OCI-M1 (cell line): Measurements from ENCODE around the gene KCNH4.
A peak's percentile ranks its signal among the peaks of the same experiment; 100 is the strongest.

Experiments
- DNase-seq: peaks from one replicate; lab custom pipeline; 2025; lab: John Stamatoyannopoulos, UW

KCNH4 gene

DNA sequence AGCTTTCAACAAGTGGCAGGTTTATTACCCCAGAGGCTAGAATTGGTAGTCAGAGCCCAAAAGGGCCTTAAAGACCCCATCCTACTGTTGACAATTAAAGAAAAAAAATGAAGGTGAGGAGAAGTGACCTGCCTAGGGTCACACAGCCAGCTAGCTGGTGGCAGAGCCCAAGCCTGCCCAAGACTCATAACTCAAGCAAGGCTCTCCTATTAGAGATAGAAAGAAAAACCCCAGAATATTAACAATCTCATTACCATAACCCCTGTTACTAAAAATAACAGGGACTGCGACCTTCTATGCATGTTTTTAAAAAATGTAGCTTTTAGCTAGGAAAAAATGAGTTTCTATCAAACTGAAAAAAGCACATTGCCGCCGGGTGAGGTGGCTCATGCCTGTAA is 44.3 kb downstream of the KCNH4 start:
- no peak for DNase-seq

- DNase-seq: peak; percentile 44
Observed at GRCh38 chr17:42135664-42136653, 45.0 kb downstream of the KCNH4 start.

DNA sequence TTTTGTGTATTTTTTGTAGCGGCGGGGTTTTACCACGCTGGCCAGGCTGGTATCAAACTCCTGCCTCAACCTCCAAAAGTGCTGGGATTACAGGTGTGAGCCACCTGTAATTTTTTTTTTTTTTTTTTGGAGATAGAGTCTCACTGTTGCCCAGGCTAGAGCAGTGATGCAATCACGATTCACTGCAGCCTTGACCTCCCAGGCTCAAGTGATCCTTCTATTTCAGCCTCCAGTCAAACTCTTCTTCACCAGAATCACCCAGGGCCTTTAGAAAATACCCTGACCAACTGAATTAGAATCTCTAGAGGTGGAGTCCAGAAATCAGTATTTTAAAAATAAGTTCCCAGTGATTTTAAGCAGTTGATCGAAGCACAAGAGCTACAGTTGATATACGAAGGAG is 45.8 kb downstream of the KCNH4 start:
- DNase-seq: no peak

DNA sequence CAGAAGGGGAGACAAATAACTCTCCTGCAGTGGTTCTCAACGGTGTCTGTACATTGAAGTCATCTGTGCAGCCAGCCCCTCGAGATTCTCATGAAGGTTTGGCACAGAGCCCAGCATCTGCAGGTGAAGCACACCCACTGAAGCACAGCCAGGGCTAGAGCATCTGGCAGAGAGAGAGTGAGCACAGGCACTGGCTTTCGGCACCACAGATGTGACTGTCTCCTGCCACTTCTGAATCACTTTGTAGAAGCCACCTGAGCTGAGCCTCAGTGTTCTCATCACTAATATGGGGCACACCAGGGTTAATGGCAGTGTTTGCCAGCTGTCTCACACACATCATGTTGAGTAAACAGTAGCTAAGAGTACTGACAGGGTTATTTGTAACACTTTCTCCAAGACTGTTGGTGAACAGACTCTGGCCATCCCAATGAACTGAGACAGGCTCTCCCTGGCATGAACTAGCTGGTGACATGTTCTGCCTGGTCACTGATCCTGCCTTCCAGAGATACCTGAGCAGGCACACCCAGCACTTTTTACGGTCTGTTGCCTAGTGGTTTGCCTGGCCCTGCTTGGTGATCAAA is 47.4 kb downstream of the KCNH4 start:
- DNase-seq: no peak

- DNase-seq: peak; percentile 84
Observed at GRCh38 chr17:42132941-42133340, 48.0 kb downstream of the KCNH4 start.

DNA sequence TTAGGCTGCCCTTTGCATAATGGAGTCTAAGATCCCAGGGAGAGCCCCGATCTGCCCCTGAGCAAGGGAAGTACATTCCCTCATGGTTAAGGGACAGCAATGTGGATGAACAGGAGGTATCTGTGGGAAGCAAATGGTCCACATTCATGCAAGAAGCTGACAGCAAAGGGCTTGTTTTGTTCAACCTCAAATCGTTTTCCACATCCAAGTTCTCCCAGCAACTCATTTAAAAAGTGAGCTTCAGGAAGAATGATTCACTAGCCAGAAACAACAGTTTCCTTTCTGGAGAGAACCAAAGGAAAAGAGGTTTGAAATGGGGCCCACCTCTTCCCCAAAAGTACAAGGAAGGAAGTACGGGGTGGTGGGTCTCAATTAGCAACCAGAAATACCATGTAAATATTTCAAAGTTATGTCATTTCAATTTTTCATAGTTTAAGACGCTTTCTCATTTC is 48.9 kb downstream of the KCNH4 start:
- no peak for DNase-seq

- no peak for DNase-seq
Observed at GRCh38 chr17:42131232-42131631, 49.7 kb downstream of the KCNH4 start.

- DNase-seq: no peak
Observed at GRCh38 chr17:42130310-42130936, 50.5 kb downstream of the KCNH4 start.

GRCh38 chr17:42129109-42129837 is 51.7 kb downstream of the KCNH4 start:
- DNase-seq: no peak

GRCh38 chr17:42127414-42127813 is 53.5 kb downstream of the KCNH4 start:
- no peak for DNase-seq

DNA sequence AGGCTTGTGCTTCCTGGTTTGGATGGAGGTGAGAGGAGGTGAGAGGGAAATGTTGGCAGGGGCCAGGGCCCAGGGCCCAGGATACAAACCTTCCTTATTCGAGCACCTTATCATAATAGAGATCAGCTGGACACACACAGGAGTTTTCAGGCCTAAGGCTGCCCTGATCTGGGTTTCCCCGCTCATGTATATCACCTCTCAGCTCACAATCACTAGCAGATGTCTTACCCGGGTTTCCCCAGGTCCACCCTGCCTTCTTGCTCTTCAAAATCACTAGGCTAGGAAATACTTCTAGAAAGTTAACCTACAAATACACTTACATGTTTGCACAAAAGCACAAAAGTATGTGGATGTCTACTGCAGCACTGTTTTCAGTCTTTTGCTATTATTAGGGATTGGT is 54.1 kb downstream of the KCNH4 start:
- no peak for DNase-seq

DNA sequence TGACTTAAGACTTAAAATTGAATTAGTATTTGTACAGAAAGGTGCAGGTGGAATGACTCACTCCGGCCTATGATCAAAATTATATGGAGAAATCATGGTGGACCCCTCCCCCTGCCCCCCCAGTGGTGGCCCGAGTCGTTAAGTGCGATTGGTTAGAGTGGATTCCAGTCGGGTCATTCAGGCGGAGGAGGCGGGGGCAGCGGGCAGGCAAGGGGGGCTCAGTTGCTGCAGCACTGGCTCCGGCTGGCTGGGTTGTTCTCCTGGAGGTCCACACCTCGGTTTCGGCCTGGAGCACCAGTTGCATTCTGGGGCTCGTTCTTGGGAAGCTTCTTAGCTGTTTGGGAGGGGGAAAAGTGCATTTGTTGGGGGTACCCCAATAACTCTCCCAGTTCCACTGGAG is 55.4 kb downstream of the KCNH4 start:
- no peak for DNase-seq

- no peak for DNase-seq
Observed at GRCh38 chr17:42124256-42124655, 56.7 kb downstream of the KCNH4 start.

DNA sequence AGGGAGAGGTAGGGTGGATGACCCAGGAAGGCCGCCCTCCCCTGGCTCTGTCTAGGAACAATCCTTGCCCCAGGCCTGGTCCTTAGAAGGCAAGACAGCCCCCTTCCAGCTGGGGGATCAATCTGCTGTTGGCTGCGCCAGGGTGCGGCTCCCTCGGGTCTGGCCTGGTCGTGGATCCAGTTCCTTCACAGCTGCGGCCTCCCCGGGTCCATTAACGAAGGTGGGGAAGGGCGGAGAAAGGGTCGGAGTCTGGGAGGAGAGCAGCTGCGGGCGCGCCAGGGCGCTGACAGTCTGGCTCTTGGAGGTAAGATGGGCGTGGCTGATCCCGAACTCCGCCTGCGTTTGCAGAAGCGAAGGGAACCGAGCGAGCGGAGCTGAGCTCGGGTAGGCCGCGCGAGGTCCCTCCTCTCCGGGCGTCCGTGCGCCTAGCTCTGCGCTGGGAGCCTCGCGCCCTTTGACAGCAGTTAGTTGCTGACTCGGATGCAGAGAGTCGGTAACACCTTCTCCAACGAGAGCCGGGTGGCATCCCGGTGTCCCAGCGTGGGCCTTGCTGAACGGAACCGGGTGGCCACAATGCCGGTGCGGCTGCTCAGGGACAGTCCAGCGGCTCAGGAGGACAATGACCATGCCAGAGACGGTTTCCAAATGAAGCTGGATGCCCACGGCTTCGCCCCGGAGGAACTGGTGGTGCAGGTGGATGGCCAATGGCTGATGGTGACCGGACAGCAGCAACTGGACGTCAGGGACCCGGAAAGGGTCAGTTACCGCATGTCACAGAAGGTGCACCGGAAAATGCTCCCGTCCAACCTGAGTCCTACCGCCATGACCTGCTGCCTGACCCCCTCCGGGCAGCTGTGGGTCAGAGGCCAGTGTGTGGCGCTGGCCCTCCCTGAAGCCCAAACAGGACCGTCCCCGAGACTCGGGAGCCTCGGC is 58.3 kb downstream of the KCNH4 start, which contains the start of gene HSPB9:
Gene HSPB9, plus strand, starts transcription at position 434 of the 933 bp plus-strand sequence. Its CDS starts 47 bp downstream, at position 481.
- no peak for DNase-seq

- peak; percentile 90 for DNase-seq
Observed at GRCh38 chr17:42120770-42121769, 59.9 kb downstream of the KCNH4 start, which contains the start of gene KAT2A. Gene KAT2A (minus strand): TSS chr17:42121367. CDS start chr17:42121304, 63 bp downstream.

GRCh38 chr17:42120161-42120769 is 60.7 kb downstream of the KCNH4 start:
- DNase-seq: peak; percentile 28

GRCh38 chr17:42119301-42119700 is 61.6 kb downstream of the KCNH4 start:
- no peak for DNase-seq

GRCh38 chr17:42118545-42118944 is 62.4 kb downstream of the KCNH4 start:
- DNase-seq: peak; percentile 42

DNA sequence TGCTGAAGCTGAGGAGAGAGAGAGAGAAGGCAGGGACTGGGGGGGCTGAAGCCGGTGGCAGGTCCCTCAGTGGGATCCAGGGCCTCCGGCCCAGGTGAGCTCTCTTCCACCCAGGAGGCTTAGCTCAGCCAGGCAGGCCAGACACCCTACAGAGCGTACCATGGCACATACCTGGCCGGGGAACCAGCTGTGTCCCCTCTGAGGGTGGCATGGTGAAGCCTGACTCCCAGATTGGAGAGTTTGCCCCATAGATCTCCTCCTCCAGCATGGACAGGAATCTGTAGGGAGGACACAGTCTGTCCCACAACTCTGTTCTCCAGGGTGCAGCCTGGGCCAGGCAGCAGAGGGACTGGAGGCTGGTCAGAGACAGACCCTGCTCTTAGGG is 62.8 kb downstream of the KCNH4 start:
- DNase-seq: no peak
